Measurements from ENCODE around the gene DBN1. TPM values are rescaled to one million over a fixed set of nuclear protein-coding genes. Genes with fewer than 3 reads are reported as not detected.

DBN1 gene
- total and polyA plus RNA-seq, 4 experiments from 2014 or later, result 0.49 to 1.2 (median 0.99) TPM; not detected in 1

DNA sequence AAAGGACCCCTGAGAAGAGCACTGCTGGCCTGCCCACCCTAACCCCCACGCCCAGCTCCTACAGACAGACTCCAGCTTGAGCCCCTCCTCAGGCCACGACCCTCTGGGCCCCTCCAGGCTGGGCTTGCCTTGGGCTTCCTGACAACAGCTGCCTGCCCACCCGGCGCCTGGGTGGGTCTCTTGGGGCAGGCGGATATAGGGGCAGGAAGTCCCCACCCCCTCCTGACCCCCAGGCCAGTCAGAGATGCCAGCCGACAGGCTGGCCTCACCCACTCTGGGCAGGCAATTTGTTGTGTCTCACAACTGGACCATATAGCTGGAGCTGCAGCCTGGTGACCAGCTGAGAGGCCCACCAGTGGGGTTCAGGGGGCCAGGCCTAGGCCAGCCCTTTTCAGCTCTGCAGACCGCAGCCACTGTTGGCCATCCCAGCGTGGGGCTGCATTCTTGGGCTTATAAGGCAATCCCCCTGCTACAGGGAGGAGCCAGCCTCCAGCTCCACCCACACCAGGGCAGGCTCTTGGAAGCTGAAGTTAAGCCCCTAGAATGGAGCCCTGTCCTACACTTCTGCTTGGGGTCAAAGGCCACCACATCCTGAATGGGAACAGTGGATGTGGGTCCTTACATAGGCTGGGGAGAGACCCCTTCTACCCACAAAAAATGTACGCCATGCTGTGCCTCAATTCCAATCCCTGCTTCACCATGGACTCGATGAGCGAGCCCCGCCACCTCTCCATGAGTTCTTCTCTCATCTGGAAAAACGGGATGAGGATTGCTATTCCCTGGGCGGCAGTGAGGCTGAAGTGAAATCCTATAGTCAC lies 22.0 kb upstream of the DBN1 start:
- no peaks in the 10 kb centered on the region for H3K9me3 ChIP-seq (ENCODE audit: control insufficient read depth in 1 of 2, low read length in 2 of 2)
- H3K4me1 ChIP-seq (ENCODE audit: insufficient read depth, low read length), result peaks cover 11% of the 10 kb centered on the region
- Mint-ChIP-seq H3K27me3 (no peaks in the 10 kb centered on the region), H3K4me1 (peaks cover 5 to 25% (median 17%) of the 10 kb centered on the region in 4 donors), H3K4me3 (peak overlapping the region in 2 of 8 donors; percentile 25 to 74), H3K36me3 (no peaks in the 10 kb centered on the region), H3K9me3 (no peaks in the 10 kb centered on the region), H3K27ac (no peak overlapping the region)
- no peak for DNase-seq
- H3K27ac ChIP-seq (ENCODE audit: low read depth, low read length), result no peak overlapping the region
- CTCF ChIA-PET (ENCODE audit: partially characterized antibody), result interaction anchor here (1.2 to 1.4 kb wide), 3 partner anchors 40 to 186 kb away, joined by 3 to 4 read pairs (median 3); no protein-coding TSS in a partner anchor
- POLR2A ChIA-PET (ENCODE audit: partially characterized antibody), result no interaction called here
- H3K27me3 ChIP-seq (ENCODE audit: insufficient read depth, low read length), result no peaks in the 10 kb centered on the region
- intact Hi-C loops (cut with micrococcal nuclease), result loop anchor here (2.0 kb wide), 2 partner anchors 21 to 379 kb away; no protein-coding TSS in a partner anchor
- no peaks in the 10 kb centered on the region for H3K36me3 ChIP-seq (ENCODE audit: insufficient read depth, low read length)
- no peak overlapping the region for H3K4me3 ChIP-seq (ENCODE audit: low read length in 2 of 2)

GRCh38 chr5:177494346-177495195 lies 21.1 kb upstream of the DBN1 start:
- peak overlapping the region in 1 of 7 donors; percentile 47 for H3K27ac Mint-ChIP-seq
- Histone ChIP-seq H3K27me3 (ENCODE audit: insufficient read depth, low read length) (no peaks in the 10 kb centered on the region), H3K36me3 (ENCODE audit: insufficient read depth, low read length) (no peaks in the 10 kb centered on the region), H3K27ac (ENCODE audit: low read depth, low read length) (no peak overlapping the region), H3K4me3 (ENCODE audit: low read length in 2 of 2) (no peak overlapping the region), H3K4me1 (ENCODE audit: insufficient read depth, low read length) (peaks cover 11% of the 10 kb centered on the region), H3K9me3 (ENCODE audit: control insufficient read depth in 1 of 2, low read length in 2 of 2) (no peaks in the 10 kb centered on the region)
- peaks cover 5 to 25% (median 16%) of the 10 kb centered on the region in 4 donors for H3K4me1 Mint-ChIP-seq
- no peaks in the 10 kb centered on the region for H3K27me3 Mint-ChIP-seq
- H3K9me3 Mint-ChIP-seq, result no peaks in the 10 kb centered on the region
- ChIA-PET POLR2A (ENCODE audit: partially characterized antibody) (no interaction called here), CTCF (ENCODE audit: partially characterized antibody) (interaction anchor here (0.5 to 2.4 kb wide), 7 partner anchors 11 to 185 kb away, joined by 3 to 10 read pairs (median 3); no protein-coding TSS in a partner anchor)
- no peak overlapping the region for H3K4me3 Mint-ChIP-seq
- H3K36me3 Mint-ChIP-seq, result peaks cover 0 to 3% of the 10 kb centered on the region in 2 donors
- intact Hi-C loops (cut with micrococcal nuclease), result no loop called here
- DNase-seq, result no peak

GRCh38 chr5:177493795-177494345 lies 20.4 kb upstream of the DBN1 start:
- Histone ChIP-seq H3K4me1 (ENCODE audit: insufficient read depth, low read length) (peaks cover 11% of the 10 kb centered on the region), H3K4me3 (ENCODE audit: low read length in 2 of 2) (no peak overlapping the region), H3K36me3 (ENCODE audit: insufficient read depth, low read length) (no peaks in the 10 kb centered on the region), H3K27ac (ENCODE audit: low read depth, low read length) (no peak overlapping the region), H3K27me3 (ENCODE audit: insufficient read depth, low read length) (no peaks in the 10 kb centered on the region), H3K9me3 (ENCODE audit: control insufficient read depth in 1 of 2, low read length in 2 of 2) (no peaks in the 10 kb centered on the region)
- H3K27me3 Mint-ChIP-seq, result no peaks in the 10 kb centered on the region
- peaks cover 5 to 24% (median 15%) of the 10 kb centered on the region in 4 donors for H3K4me1 Mint-ChIP-seq
- intact Hi-C loops (cut with micrococcal nuclease), result no loop called here
- DNase-seq, result no peak
- peaks cover 0 to 3% of the 10 kb centered on the region in 2 donors for H3K36me3 Mint-ChIP-seq
- peak overlapping the region in 2 of 7 donors; percentile 41 to 47 for H3K27ac Mint-ChIP-seq
- ChIA-PET CTCF (ENCODE audit: partially characterized antibody) (interaction anchor here (0.5 to 2.4 kb wide), 9 partner anchors 12 to 184 kb away, joined by 3 to 10 read pairs (median 3); no protein-coding TSS in a partner anchor), POLR2A (ENCODE audit: partially characterized antibody) (interaction anchor here (1.2 kb wide), 1 partner anchor 710 kb away, joined by 3 read pairs; the partner anchor contains the start of gene HNRNPAB)
- no peak overlapping the region for H3K4me3 Mint-ChIP-seq
- H3K9me3 Mint-ChIP-seq, result no peaks in the 10 kb centered on the region

DNA sequence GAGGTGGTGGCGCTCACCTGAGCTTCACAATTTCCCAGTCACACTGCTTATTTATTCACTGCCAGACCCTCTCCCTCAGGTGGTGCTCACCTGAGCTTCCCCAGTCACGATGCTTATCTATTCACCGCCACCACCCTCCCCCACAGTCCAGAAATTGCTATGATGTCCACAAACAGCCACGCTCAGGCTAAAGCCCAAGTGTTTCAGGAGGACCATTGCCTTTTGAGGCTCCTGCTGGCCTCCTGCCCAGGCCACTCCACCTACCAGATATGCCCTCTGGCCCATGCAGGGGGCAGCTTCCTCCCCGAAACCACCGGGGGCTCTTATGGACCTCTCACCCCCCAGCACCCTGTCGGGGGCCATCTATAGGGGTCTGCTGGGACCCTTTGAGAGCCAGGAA lies 19.4 kb upstream of the DBN1 start:
- H3K4me1 ChIP-seq (ENCODE audit: insufficient read depth, low read length), result peaks cover 6% of the 10 kb centered on the region
- no peaks in the 10 kb centered on the region for H3K27me3 ChIP-seq (ENCODE audit: insufficient read depth, low read length)
- Mint-ChIP-seq H3K27me3 (no peaks in the 10 kb centered on the region), H3K4me3 (peak overlapping the region in 1 of 8 donors; percentile 4), H3K27ac (no peak overlapping the region), H3K36me3 (peaks cover 0 to 3% of the 10 kb centered on the region in 2 donors), H3K9me3 (peaks cover 0 to 2% (median 0%) of the 10 kb centered on the region in 8 donors), H3K4me1 (peaks cover 1 to 13% (median 8%) of the 10 kb centered on the region in 4 donors)
- ChIA-PET POLR2A (ENCODE audit: partially characterized antibody) (interaction anchor here (1.2 kb wide), 1 partner anchor 711 kb away, joined by 3 read pairs; the partner anchor contains the start of gene HNRNPAB), CTCF (ENCODE audit: partially characterized antibody) (interaction anchor here (1.0 to 2.4 kb wide), 8 partner anchors 8 to 174 kb away, joined by 3 to 10 read pairs (median 4); no protein-coding TSS in a partner anchor)
- no peak for DNase-seq
- H3K36me3 ChIP-seq (ENCODE audit: insufficient read depth, low read length), result no peaks in the 10 kb centered on the region
- no peaks in the 10 kb centered on the region for H3K9me3 ChIP-seq (ENCODE audit: control insufficient read depth in 1 of 2, low read length in 2 of 2)
- intact Hi-C loops (cut with micrococcal nuclease), result no loop called here
- no peak overlapping the region for H3K4me3 ChIP-seq (ENCODE audit: low read length in 2 of 2)
- H3K27ac ChIP-seq (ENCODE audit: low read depth, low read length), result no peak overlapping the region

DNA sequence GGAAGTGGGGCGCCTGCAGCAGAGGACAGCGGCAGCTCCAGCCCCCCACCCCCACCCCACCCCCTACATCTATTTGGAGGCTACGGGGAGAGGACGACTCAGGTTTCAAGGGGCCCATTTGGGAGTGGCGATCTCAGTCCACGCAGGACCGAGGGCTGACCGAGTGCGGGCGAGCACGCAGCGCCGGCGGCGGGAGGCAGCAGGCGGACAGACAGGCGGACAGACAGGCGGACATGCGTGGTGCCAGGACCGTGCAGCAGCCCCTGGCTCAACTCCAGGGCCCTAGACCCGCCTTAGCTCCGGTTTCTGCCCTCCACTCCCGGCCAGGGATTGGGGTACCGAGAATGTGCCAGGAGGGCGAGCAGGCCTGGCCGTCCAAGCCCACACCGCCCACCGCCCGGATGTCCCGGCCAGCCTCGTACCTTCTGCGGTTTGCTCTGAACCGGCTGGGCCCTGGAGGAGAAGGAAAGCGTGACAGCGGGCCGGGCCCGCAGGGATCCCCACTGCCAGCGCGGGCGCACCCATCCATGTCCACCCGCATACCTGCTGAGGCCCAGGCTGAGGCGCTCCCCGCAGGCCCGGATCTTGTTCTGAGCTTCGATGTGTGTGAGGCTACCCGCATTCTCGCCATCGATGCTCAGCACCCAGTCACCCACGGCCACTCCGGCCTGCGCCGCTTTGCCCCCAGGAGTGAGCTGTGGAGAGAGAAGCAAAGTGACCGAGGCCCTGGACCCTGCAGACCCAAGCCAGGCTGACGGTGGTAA lies 18.7 kb upstream of the DBN1 start:
- ChIA-PET CTCF (ENCODE audit: partially characterized antibody) (interaction anchor here (1.0 to 2.4 kb wide), 7 partner anchors 9 to 103 kb away, joined by 3 to 10 read pairs (median 5); no protein-coding TSS in a partner anchor), POLR2A (ENCODE audit: partially characterized antibody) (interaction anchor here (1.2 kb wide), 1 partner anchor 712 kb away, joined by 3 read pairs; the partner anchor contains the start of gene HNRNPAB)
- no peak for DNase-seq
- no peaks in the 10 kb centered on the region for H3K27me3 ChIP-seq (ENCODE audit: insufficient read depth, low read length)
- Mint-ChIP-seq H3K4me1 (peaks cover 0 to 9% (median 5%) of the 10 kb centered on the region in 4 donors), H3K4me3 (no peak overlapping the region), H3K36me3 (peaks cover 0 to 3% of the 10 kb centered on the region in 2 donors), H3K27ac (no peak overlapping the region), H3K9me3 (peaks cover 0 to 2% (median 0%) of the 10 kb centered on the region in 8 donors), H3K27me3 (no peaks in the 10 kb centered on the region)
- no peaks in the 10 kb centered on the region for H3K9me3 ChIP-seq (ENCODE audit: control insufficient read depth in 1 of 2, low read length in 2 of 2)
- no peak overlapping the region for H3K4me3 ChIP-seq (ENCODE audit: low read length in 2 of 2)
- H3K27ac ChIP-seq (ENCODE audit: low read depth, low read length), result no peak overlapping the region
- no peaks in the 10 kb centered on the region for H3K36me3 ChIP-seq (ENCODE audit: insufficient read depth, low read length)
- peaks cover 6% of the 10 kb centered on the region for H3K4me1 ChIP-seq (ENCODE audit: insufficient read depth, low read length)
- intact Hi-C loops (cut with micrococcal nuclease), result no loop called here

DNA sequence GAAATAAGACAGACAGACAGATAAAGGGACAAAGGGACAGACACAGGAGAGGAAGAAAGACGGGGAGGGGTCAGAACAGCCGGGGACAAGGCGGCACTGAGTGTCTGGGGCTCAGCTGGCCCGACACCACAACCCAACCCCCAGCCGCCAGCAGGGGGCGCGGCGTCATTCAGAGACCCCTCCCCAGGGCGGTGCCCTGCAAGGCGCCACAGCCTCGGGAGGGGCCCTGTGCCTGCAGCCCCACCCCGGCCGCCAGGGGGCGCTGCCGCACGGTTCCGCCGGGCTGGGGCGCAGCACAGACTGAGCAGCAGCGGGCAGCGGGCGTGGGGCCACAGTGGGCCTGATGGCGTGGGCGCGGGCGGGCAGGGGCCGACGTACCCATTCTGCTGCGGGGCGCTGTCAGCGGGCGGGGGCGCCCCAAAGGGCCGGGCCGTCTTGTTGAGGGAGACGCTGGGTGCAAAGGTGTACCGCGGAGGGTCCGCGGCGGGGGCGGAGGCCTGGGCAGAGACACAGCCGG lies 18.1 kb upstream of the DBN1 start:
- Histone ChIP-seq H3K27ac (ENCODE audit: low read depth, low read length) (no peak overlapping the region), H3K9me3 (ENCODE audit: control insufficient read depth in 1 of 2, low read length in 2 of 2) (no peaks in the 10 kb centered on the region), H3K4me3 (ENCODE audit: low read length in 2 of 2) (no peak overlapping the region), H3K27me3 (ENCODE audit: insufficient read depth, low read length) (no peaks in the 10 kb centered on the region), H3K4me1 (ENCODE audit: insufficient read depth, low read length) (peaks cover 6% of the 10 kb centered on the region), H3K36me3 (ENCODE audit: insufficient read depth, low read length) (no peaks in the 10 kb centered on the region)
- H3K4me1 Mint-ChIP-seq, result peaks cover 0 to 9% (median 5%) of the 10 kb centered on the region in 4 donors
- no peak overlapping the region for H3K27ac Mint-ChIP-seq
- H3K9me3 Mint-ChIP-seq, result peaks cover 0 to 2% (median 0%) of the 10 kb centered on the region in 8 donors
- intact Hi-C loops (cut with micrococcal nuclease), result no loop called here
- ChIA-PET POLR2A (ENCODE audit: partially characterized antibody) (no interaction called here), CTCF (ENCODE audit: partially characterized antibody) (no interaction called here)
- no peak overlapping the region for H3K4me3 Mint-ChIP-seq
- H3K36me3 Mint-ChIP-seq, result peaks cover 0 to 5% of the 10 kb centered on the region in 2 donors
- peak in 1 of 5 donors; percentile 22 for DNase-seq
- no peaks in the 10 kb centered on the region for H3K27me3 Mint-ChIP-seq
